ENCODE data around the gene EPN1.

GRCh38 chr19:55681131-55682092, 6.4 kb downstream of the EPN1 start:
- TF ChIP-seq CTCF (conservative IDR thresholded peaks at IDR 0.05; ENCODE audit: low read depth in 2 of 2): no peak
- TF ChIP-seq EZH2 (IDR thresholded peaks at IDR 0.05; ENCODE audit: low read depth, unreplicated experiment): no peak
- no peak for TF ChIP-seq EZH2phosphoT487 (IDR thresholded peaks at IDR 0.05; ENCODE audit: unreplicated experiment)

Measured in GM23338 (cell line).